ENCODE measurements around the gene TANC1. TPM values are rescaled to one million over a fixed set of nuclear protein-coding genes. Genes with fewer than 3 reads are reported as not detected.
A peak's percentile ranks its signal among the peaks of the same experiment; 100 is the strongest.

Gene TANC1
- total and polyA plus RNA-seq, 2 donors (not counting 3 experiments of a cell fraction or from before 2014, with no cell fraction given): 58.9 to 99.4 TPM

- Histone ChIP-seq H4K20me1 (replicated peaks; ENCODE audit: control insufficient read depth, extremely low read depth, insufficient read depth, low read length) (no peaks in the 10 kb centered on the region), H3K4me1 (ENCODE audit: control insufficient read depth, extremely low read depth, insufficient read depth, low read length) (peaks cover 18% of the 10 kb centered on the region), H3K79me2 (ENCODE audit: control insufficient read depth, insufficient read depth, low read length) (no peaks in the 10 kb centered on the region), H3K4me3 (replicated peaks in 1 of 3; ENCODE audit: insufficient read depth in 1 of 3, low read depth in 1 of 3, low read length in 3 of 3) (no peak overlapping the region), H3K27me3 (ENCODE audit: control insufficient read depth in 2 of 2, insufficient read depth in 2 of 2, low read length in 2 of 2) (no peaks in the 10 kb centered on the region), H3K9me1 (replicated peaks; ENCODE audit: control insufficient read depth, extremely low read depth, insufficient read depth, low read length) (no peaks in the 10 kb centered on the region), H3K36me3 (ENCODE audit: control insufficient read depth in 2 of 2, extremely low read depth in 1 of 2, insufficient read depth in 2 of 2, low read length in 2 of 2) (no peaks in the 10 kb centered on the region), H3K9me3 (replicated peaks; ENCODE audit: control insufficient read depth, insufficient read depth, low read length) (no peaks in the 10 kb centered on the region), H3K9ac (replicated peaks; ENCODE audit: extremely low read depth, insufficient read depth, low read length) (peak overlapping the region; percentile 53), H3K4me2 (ENCODE audit: insufficient read depth, low read length) (peak overlapping the region; percentile 56), H3K27ac (ENCODE audit: insufficient read depth, low read depth, low read length) (peak overlapping the region; percentile 87), H2AFZ (ENCODE audit: low read depth, low read length) (peak overlapping the region; percentile 58)
- intact Hi-C loops (cut with micrococcal nuclease) (loop anchor here (1.0 kb wide), 4 partner anchors 17 to 181 kb away; partner anchors contain the start of gene TANC1), dilution Hi-C loops (cut with MboI; ENCODE audit: extremely low pct_ligation_motif_present, low sequenced_read_pairs) (no loop called here)
- DNase-seq (ENCODE audit: low read depth, low spot score) (peak; percentile 99), FAIRE-seq (peak; percentile 100)
- no TSS peak for BruUV-seq (replicated peaks)
- TF ChIP-seq FOS (IDR thresholded peaks at IDR 0.05; ENCODE audit: borderline replicate concordance, insufficient read depth, low read length) (peak; percentile 98), POLR2AphosphoS5 (IDR thresholded peaks at IDR 0.05; ENCODE audit: insufficient read depth, low read depth, low read length) (peak; percentile 93), MYC (IDR thresholded peaks at IDR 0.05; ENCODE audit: low read depth, low read length) (no peak), JUN (IDR thresholded peaks at IDR 0.05; ENCODE audit: borderline replicate concordance, insufficient read depth, insufficient read length, low read depth) (peak; percentile 98), GATA2 (IDR thresholded peaks at IDR 0.05; ENCODE audit: insufficient read depth, insufficient read length, low read depth, low read length) (peak; percentile 59), POLR2A (IDR thresholded peaks at IDR 0.05; ENCODE audit: low read depth, low read length) (no peak), MAX (IDR thresholded peaks at IDR 0.05; ENCODE audit: insufficient read depth, insufficient read length) (peak; percentile 24), CTCF (IDR thresholded peaks at IDR 0.05; ENCODE audit: extremely low read depth in 1 of 2, insufficient read depth in 1 of 2, low read depth in 1 of 2, low read length in 2 of 2) (no peak), EZH2 (IDR thresholded peaks at IDR 0.05; ENCODE audit: borderline replicate concordance, low read depth, low read length, severe bottlenecking) (no peak)
- CTCF ChIA-PET: interaction anchor here (1.1 kb wide), 1 partner anchor 182 kb away, joined by 4 read pairs; no protein-coding TSS in a partner anchor
- POLR2A ChIA-PET: interaction anchor here (1.0 kb wide), 1 partner anchor 33 kb away, joined by 3 read pairs; no protein-coding TSS in a partner anchor
These were observed 31.5 kb upstream of the TANC1 start for GRCh38 chr2:158936978-158937377.
